Glomerular endothelial cell (primary cell): Measurements from ENCODE around the gene OGN. TPM values are rescaled to one million over a fixed set of nuclear protein-coding genes. Genes with fewer than 3 reads are reported as not detected.
"Not testable (repeated sequence)": the region's sequence is repeated elsewhere in the genome, so short reads cannot be mapped to it uniquely, and the experiment has no call there.

Experiments
- DNase-seq: peaks from one replicate; pipeline ENCODE4 v3.0.0-alpha.2; 2011; ENCODE audit warnings: low read depth, low spot score; ENCODE audit errors: extremely low read depth
- total RNA-seq: library from RNA; depleted of rRNA; stranded (reverse); fragments of >200 nt; gene quantifications from 2 replicates; pipeline ENCODE4 v1.2.3, GENCODE V29; 2015

The OGN gene
- total RNA-seq = not detected in 2 replicates

GRCh38 chr9:92404042-92404836 lies at the start of gene OGN:
OGN (minus strand) TSS chr9:92404578; CDS start chr9:92403407, 1,171 bp downstream.
- no peak for DNase-seq

GRCh38 chr9:92446536-92446935 lies 42.2 kb upstream of the OGN start:
- DNase-seq = no peak

- no peak for DNase-seq
Measured at GRCh38 chr9:92444841-92445240, 40.5 kb upstream of the OGN start.

GRCh38 chr9:92440751-92441046 lies 36.3 kb upstream of the OGN start:
- no peak for DNase-seq

- no peak for DNase-seq
Measured at GRCh38 chr9:92439921-92440750, 35.8 kb upstream of the OGN start.

DNA sequence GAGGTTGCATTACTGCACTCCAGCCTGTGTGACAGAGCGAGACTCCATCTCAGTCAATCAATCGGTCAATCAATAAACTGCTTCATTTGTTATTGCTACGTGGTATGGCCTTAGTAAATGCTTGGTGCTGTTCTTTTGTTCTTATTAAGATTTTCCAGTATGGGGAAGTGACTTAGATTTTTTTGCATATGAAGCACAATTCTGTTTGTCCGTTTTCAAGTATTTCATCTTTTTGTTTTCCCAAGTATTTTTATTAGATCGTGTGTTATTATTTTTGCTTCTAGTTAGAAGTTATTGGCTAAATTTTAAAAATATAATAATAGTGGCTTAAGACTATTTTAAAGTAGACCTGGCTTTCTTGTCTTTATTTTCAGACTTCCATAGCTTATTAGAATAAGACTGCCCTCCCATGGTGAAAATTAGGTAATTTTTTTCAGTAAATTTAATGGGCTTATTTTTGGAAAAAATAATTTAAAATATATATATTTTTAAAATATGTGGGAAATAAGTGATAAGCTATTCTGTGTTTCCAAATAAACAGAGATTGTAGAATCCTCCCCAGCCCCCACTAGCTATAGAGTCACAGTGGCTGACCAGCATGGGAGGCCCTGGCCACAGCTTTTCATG lies 34.6 kb upstream of the OGN start:
- no peak for DNase-seq

DNA sequence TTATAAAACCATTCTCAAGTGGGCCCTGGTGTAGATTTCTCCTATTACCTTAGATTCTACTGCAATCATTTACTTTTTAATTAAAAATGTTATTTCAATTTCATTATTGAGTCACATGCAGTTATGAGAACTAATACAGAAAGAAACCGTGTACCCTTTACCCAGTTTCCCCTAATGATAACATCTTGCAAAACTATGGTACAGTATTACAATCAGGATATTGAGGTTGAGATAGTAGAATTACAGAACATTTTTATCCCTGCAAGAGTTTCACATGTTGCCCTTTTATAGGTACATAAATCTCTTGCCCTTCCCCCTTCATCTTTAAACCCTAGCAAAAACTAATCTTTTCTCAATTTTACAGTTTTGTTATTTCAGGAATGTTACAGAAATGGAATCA lies 30.9 kb upstream of the OGN start:
- DNase-seq = no peak

DNA sequence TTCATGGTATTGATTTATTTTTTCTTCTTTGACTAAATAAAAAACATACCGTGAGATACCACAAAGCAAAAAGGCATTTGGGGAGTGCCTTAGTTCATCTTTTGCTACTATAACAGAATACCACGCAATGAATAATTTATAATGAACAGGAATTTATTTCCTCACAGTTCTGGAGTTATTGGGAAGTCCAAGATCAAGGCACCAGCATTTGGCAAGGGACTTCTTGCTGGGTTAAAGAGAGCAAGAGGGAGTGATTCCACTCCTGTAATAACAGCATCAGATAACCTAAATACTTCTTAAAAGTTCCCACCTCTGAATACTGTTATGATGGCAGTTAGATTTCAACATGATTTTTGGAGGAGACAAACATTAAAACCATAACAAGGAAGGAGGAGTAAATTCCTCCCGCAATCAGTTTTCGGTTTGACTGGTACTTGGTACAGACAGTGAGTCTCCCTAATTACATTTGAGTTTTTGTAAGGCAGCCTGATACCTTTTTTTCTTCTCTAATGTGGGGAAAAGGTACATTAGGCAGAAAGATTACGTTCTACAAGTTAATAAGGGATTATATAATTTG lies 28.7 kb upstream of the OGN start:
- no peak for DNase-seq

DNA sequence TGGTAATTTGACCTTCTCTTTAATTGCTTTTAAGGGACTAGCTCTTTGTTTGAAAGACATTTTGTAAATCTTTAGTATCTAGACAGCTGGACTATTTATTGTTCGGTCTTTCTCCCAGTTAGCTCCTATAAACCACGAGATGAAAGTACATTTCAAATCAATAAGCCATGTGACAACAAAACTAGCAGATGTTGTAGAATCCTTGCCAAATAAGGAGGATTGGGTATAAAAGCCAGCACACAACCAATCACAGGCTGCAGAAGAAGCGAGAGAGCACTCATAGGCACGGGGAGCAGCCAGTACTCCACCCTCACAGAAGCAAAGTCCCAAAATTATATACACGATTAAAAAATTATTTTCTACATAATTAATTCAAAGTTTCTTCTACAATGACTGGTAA lies 28.0 kb upstream of the OGN start:
- no peak for DNase-seq

DNA sequence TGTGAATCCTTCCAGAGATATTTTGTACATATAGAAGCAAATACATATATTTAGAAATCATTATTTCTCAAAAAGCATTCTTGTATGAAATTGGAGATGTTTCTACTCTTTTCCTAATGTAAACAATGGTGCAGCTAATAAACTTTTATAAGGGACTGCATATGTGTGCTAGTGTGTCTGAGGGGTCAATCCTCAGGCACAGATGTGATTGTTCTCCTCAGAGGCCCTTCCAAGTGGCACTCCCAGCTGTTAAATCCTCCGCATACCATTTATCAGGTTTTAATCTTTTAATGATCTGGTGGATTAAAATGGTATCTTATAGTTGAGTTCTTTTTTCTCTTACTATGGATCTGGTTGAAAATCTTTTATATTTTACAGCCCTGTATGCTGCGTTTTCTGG lies 25.5 kb upstream of the OGN start:
- DNase-seq = no peak

- DNase-seq = no peak
Measured at GRCh38 chr9:92426501-92427145, 22.2 kb upstream of the OGN start.

- DNase-seq = no peak
Measured at GRCh38 chr9:92425474-92425873, 21.1 kb upstream of the OGN start.

DNA sequence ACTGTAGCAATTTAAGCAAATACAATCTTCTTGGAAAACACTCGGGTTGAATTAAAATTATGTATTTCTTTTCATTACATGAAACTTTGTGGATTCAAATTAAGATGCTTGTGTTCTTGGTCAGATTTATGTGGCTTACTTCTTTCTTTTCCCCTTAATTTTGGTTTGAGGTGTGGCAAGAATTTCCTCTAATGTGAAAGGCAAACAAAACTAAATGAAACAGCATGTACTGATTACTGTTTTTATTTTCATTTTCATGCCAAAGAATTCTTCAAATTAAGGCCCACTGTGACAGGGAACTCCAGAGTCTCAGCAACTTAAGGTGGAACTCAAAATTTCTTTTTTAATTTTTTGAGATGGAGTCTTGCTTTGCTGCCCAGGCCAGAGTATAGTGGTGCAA lies 20.0 kb upstream of the OGN start, which contains the start of gene OMD:
Gene OMD (minus strand): TSS at position 132 of the 400 bp plus-strand sequence. CDS start 6,913 bp downstream, outside the sequence.
- no peak for DNase-seq

- DNase-seq = no peak
Measured at GRCh38 chr9:92423612-92424011, 19.2 kb upstream of the OGN start.

GRCh38 chr9:92422611-92423338 lies 18.4 kb upstream of the OGN start:
- DNase-seq = no peak

DNA sequence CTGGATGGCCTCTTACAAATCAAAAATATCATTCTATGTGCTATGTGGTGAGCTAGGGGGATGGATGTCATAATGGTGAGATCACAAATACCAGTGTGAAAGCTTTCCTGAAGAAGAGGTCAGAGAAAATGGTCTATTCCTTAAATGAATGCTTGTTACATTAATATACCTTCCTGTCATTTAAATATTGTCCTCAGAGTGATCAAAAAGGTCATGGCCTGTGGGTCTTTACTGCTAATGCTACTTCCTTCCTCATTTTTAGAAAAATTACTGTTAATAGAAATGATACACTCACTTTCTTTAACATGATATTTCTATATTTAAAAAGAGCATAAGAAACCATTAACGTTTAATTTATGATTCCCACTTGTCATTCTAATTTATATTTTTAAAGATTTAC lies 10.2 kb upstream of the OGN start:
- DNase-seq = no peak

GRCh38 chr9:92411157-92411556 lies 6.8 kb upstream of the OGN start:
- not testable (repeated sequence) for DNase-seq

DNA sequence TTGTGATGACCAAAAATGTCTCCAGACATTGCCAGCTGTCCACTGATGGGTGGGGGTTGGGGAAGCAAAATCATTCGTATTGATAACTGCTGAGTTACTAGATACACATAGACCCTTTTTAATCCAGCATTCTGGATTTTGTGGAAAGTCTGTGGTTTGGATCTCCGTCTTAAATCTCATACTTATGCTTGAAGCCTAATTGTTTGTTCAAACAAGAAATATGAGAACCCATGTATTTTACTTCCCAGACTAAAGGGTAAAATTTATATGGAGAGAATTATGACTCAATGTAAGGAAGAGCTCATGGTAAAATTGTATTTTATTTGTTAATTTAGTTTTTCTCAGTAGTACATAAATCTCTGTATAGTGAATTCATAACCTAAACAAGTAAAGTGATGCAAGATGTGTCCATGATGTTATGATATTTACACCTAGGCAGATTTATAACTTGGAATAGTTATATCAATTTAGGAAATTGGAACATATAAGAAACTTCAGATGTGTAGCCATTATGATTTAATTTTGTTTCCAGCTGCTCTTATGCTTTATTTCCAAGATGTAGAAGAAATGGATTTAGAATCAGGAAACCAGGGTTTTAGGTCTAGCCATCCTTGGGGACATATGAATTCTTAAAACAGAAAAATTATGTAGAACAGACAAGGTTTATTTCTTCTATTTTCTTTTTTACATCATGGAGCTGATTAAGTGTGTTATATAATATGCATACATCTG lies 4.5 kb upstream of the OGN start:
- no peak for DNase-seq

GRCh38 chr9:92407818-92408217 lies 3.4 kb upstream of the OGN start:
- DNase-seq = no peak
